ENCODE data around the gene ALG12.
A peak's percentile ranks its signal among the peaks of the same experiment; 100 is the strongest.

ALG12 gene

DNA sequence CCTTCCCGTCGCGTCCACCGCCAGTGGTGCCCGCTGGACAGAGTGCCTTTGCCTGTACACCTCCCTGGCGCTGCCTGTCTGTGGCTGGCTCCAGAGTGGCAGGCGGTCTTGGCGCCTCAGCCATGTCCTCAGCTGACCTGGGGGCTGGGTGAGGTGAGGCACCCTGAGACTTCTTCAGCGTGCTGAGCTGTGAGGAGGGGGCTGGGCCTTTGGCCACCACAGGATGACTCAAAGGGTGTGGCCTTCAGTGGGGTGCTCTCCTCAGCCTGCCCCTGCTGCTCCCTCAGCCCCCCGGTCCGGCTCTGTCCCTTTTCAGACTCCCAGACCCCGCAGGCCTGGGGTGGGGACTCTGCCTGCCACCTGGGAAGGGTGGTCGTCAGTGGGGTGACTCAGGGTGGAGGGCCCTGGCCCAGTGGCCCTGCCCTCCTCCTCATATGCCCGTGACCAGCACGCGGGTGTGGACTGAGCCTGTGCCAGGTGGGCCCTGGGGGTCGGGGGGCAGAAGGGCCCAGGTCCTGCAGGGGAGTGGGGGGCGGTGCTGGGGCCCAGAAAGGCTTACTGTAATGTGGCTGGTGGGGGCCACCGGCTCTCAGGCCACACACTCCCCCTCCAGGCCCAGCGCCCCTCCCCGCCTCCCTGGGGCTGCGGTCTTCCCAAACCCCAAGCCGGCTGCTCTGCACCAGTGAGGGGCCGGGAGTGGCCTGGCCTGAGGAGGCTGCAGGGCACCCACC lies 16.1 kb upstream of the ALG12 start:
- peak; percentile 86 for FAIRE-seq
- DNase-seq (ENCODE audit: insufficient read length) = no peak
- TF ChIP-seq TAF1 (IDR thresholded peaks at IDR 0.05; ENCODE audit: borderline replicate concordance, low read depth, low read length) (no peak), POLR2A (IDR thresholded peaks at IDR 0.05; ENCODE audit: low read depth, low read length) (no peak), POLR2AphosphoS5 (IDR thresholded peaks at IDR 0.05; ENCODE audit: low read depth, low read length) (no peak)

DNA sequence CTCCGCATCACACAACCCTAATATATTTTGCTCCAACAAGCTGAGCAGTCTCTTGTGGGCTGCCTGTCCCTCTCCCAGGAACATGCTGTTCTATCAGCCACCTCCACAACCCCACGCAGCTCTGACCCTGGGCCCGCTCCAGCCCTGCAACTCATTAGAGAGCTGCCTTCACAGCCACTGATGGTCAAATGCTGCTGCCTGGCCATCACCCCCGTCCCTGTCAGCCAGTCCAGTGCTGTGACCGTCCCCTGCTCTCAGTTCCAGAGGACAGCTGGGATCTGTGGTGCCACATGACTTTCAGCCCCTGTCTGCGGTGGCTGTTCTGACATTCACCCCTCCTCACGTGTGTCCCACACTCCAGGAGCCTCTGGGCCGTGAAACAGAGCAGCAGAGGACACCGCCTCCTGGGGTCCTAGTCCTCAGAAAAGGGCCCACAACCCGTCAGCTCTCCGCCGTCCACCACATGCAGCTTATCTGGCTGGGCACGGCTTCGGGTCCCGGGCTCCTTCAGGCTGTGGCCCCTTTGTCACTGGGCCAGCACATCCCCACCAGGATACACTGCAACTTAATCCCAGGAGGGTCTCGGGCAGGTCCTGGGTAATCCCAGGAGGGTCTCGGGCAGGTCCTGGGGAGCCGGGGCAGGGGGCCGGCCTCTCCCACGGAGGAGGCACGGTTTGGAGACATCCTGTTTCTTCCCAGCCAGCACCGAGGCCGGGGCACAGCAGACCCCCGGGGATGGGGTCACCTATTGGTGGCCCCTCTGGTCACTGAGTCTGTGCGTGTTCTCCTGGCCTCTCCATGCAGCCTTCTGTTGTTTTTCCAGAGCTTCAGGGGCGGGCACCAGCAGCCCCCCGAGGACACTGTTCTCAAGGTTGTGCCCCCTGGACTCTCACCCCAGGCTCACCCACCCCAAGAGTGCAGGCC lies 15.3 kb upstream of the ALG12 start:
- peak; percentile 69 for FAIRE-seq
- no peak for DNase-seq (ENCODE audit: insufficient read length)
- TF ChIP-seq TAF1 (IDR thresholded peaks at IDR 0.05; ENCODE audit: borderline replicate concordance, low read depth, low read length) (no peak), POLR2AphosphoS5 (IDR thresholded peaks at IDR 0.05; ENCODE audit: low read depth, low read length) (no peak), POLR2A (IDR thresholded peaks at IDR 0.05; ENCODE audit: low read depth, low read length) (no peak)

DNA sequence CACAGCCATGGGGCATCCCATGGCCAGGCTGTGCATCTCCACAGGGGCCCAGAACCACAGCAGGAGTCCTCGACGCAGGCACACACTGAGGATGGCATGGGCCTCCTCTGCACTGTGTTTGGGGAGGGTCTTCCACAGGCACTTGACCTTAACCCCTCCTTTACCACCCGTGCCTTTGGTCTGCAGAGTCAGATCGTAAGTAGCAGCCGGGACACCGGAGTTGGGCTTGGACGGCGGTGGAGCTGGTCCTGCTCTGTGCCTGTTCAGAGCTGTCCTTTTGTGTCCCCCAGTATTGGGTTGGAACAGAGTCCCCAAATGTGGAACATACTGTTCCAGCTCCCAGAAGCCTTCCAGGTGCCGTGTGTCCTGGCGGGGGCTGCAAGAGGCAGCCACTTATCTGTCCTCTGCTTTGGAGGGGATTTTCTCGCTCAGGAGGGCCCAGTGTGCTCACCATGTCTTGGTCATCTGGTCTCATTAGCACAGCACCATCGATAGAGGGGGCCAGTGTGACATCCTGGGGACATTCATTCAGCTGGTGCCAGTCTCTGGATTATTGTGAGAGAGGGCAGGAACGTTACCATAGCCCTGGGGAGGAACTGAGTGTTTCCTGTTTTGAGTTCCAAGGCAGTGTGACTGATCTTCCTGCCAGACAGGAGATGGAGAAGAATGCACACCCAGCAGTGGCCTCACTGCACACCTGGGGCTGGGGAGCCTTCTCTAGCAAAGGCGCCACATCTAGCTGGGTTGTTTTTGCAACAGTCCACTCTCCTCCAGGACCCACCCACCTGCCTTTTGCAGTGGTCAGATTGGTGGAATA lies 12.6 kb upstream of the ALG12 start:
- DNase-seq (ENCODE audit: insufficient read length) = no peak

DNA sequence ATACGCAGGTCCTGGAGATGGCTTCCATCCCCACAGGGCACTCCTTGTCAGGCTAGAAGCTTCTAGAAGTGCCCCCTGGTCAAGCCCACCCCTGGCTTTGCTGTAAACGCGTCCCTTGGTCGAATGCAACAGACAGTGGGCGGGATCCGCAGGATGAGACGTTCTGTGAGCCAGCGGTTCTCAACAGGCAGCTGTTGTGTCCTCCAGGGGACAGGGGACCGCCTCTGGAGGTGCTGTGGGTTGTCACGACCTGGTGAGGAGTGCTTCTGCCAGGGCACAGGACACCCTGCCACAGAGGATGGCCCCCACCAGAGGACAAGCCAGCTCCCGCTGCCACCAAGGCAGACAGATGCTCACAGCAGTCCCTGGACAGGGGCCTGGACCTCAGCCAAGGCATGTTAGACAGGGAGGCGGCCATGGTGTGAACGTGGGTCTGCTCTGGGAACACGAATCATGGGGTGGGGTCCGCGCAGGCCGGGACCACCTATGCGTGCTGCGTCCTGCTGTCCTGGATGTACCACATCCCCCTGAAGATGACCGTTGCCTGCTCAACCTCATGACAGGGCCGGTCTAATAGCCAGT lies 11.8 kb upstream of the ALG12 start:
- no peak for TF ChIP-seq POLR2A (IDR thresholded peaks at IDR 0.05; ENCODE audit: low read depth, low read length)
- no peak for TF ChIP-seq POLR2AphosphoS5 (IDR thresholded peaks at IDR 0.05; ENCODE audit: low read depth, low read length)
- no peak for TF ChIP-seq TAF1 (IDR thresholded peaks at IDR 0.05; ENCODE audit: borderline replicate concordance, low read depth, low read length)
- DNase-seq (ENCODE audit: insufficient read length) (no peak), FAIRE-seq (no peak)

More for the DNA sequence above, 12.6 kb upstream of the ALG12 start:
- TF ChIP-seq TAF1 (IDR thresholded peaks at IDR 0.05; ENCODE audit: borderline replicate concordance, low read depth, low read length) (no peak), POLR2AphosphoS5 (IDR thresholded peaks at IDR 0.05; ENCODE audit: low read depth, low read length) (no peak), POLR2A (IDR thresholded peaks at IDR 0.05; ENCODE audit: low read depth, low read length) (no peak)
- FAIRE-seq = peak; percentile 95

- DNase-seq (ENCODE audit: insufficient read length) (peak; percentile 92), FAIRE-seq (peak; percentile 93)
- no peak for TF ChIP-seq POLR2A (IDR thresholded peaks at IDR 0.05; ENCODE audit: low read depth, low read length)
Measured at GRCh38 chr22:49929211-49929979, 11.2 kb upstream of the ALG12 start.

DNA sequence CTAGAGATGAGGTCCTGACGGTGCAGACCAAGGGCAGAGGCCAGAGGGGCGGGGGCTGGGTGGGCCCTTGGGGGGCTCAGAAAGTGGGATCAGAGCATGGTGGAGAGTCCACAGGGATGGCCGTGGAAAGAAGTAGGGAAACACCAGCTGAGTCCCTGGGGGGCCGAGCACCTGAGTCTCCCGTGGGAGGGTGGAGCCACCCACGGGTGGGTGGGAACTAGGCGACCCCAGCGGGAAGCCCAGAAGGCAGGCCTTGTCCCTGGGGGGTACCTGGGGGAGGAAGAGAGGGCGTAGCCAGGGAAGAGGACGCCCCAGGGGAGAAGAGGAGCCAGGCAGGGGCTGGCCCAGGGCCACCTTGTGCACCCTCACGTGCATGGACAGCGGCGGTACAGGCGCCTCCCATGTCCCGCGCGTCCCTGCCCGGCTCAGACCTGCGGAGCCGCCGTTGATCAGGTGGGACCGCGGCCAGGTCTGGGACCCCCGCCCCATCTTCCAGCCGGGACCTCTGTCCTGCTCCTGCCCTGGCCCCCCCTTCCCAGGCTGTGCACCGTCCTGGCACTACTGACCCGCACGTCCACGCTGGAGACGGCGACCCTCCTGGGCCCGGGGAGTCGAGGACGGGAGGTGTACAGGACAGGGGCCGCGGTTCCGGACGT lies 10.4 kb upstream of the ALG12 start:
- TF ChIP-seq TAF1 (IDR thresholded peaks at IDR 0.05; ENCODE audit: borderline replicate concordance, low read depth, low read length) = no peak
- no peak for TF ChIP-seq POLR2AphosphoS5 (IDR thresholded peaks at IDR 0.05; ENCODE audit: low read depth, low read length)
- TF ChIP-seq POLR2A (IDR thresholded peaks at IDR 0.05; ENCODE audit: low read depth, low read length) = no peak
- FAIRE-seq (no peak), DNase-seq (ENCODE audit: insufficient read length) (no peak)

- FAIRE-seq (no peak), DNase-seq (ENCODE audit: insufficient read length) (no peak)
- TF ChIP-seq TAF1 (IDR thresholded peaks at IDR 0.05; ENCODE audit: borderline replicate concordance, low read depth, low read length) (no peak), POLR2AphosphoS5 (IDR thresholded peaks at IDR 0.05; ENCODE audit: low read depth, low read length) (no peak), POLR2A (IDR thresholded peaks at IDR 0.05; ENCODE audit: low read depth, low read length) (no peak; the same call in 1 of the 2 replicates)
Measured at GRCh38 chr22:49928185-49928495, 9.9 kb upstream of the ALG12 start.

- DNase-seq (ENCODE audit: insufficient read length) = no peak
- TF ChIP-seq TAF1 (IDR thresholded peaks at IDR 0.05; ENCODE audit: borderline replicate concordance, low read depth, low read length) (no peak), POLR2AphosphoS5 (IDR thresholded peaks at IDR 0.05; ENCODE audit: low read depth, low read length) (no peak), POLR2A (IDR thresholded peaks at IDR 0.05; ENCODE audit: low read depth, low read length) (no peak)
- no peak for FAIRE-seq
Measured at GRCh38 chr22:49927483-49928184, 9.4 kb upstream of the ALG12 start.

GRCh38 chr22:49926916-49927315 lies 8.7 kb upstream of the ALG12 start:
- FAIRE-seq = no peak
- TF ChIP-seq POLR2AphosphoS5 (IDR thresholded peaks at IDR 0.05; ENCODE audit: low read depth, low read length) = no peak
- no peak for TF ChIP-seq POLR2A (IDR thresholded peaks at IDR 0.05; ENCODE audit: low read depth, low read length)
- TF ChIP-seq TAF1 (IDR thresholded peaks at IDR 0.05; ENCODE audit: borderline replicate concordance, low read depth, low read length) = no peak
- no peak for DNase-seq (ENCODE audit: insufficient read length)
